CD4-positive, alpha-beta T cell (primary cell): ENCODE data around the gene KIAA1614. TPM values are rescaled to one million over a fixed set of nuclear protein-coding genes. Genes with fewer than 3 reads are reported as not detected.
A peak's percentile ranks its signal among the peaks of the same experiment; 100 is the strongest.

Source experiments
- ATAC-seq: fragments of 200-7000 bp; cut with Tn5 transposase; one replicate; pipeline ENCODE4 v1.10.0; 2022; ENCODE audit warnings: mild to moderate bottlenecking; ENCODE audit not compliant: poor library complexity
- CTCF ChIA-PET: fragments of 350-600 bp; sonication (Branson Sonifier 250); formaldehyde crosslinking; loops from one replicate; lab custom pipeline; 2021; ENCODE audit warnings: antibody characterized with exemption, inconsistent platforms; lab: Charles Lee
- POLR2A ChIA-PET: fragments of 350-600 bp; sonication (Branson Sonifier 250); formaldehyde crosslinking; loops from one replicate; lab custom pipeline; 2021; ENCODE audit warnings: antibody characterized with exemption, inconsistent platforms; lab: Charles Lee
- DNase-seq, 14 experiments: peaks; one replicate each; pipeline ENCODE4 v3.0.0-alpha.2; 2013 to 2020; ENCODE audit warnings: mixed read lengths in 2 of 14
- H3K27ac ChIP-seq, 2 donors: one replicate each; pipeline versions ENCODE4 v1.5.1 to v1.7.0; 2013; ENCODE audit warnings: low read length in 2 of 2, low read depth in 1 of 2, mild to moderate bottlenecking in 1 of 2
- H3K27me3 ChIP-seq, 2 experiments: 1 replicate in 1 of 2; 2 replicates in 1 of 2; pipeline versions ENCODE4 v1.6.1 to v1.7.0; 2013; ENCODE audit warnings: low read length in 2 of 2, control low read depth in 1 of 2, mild to moderate bottlenecking in 1 of 2, moderate library complexity in 1 of 2; ENCODE audit not compliant: insufficient read depth in 2 of 2, control insufficient read depth in 1 of 2
- H3K36me3 ChIP-seq: one replicate; pipeline ENCODE4 v1.6.1; 2013; ENCODE audit warnings: low read length, control low read depth; ENCODE audit not compliant: insufficient read depth
- H3K4me1 ChIP-seq: one replicate; pipeline ENCODE4 v1.6.1; 2013; ENCODE audit warnings: low read length, control low read depth; ENCODE audit not compliant: insufficient read depth
- H3K4me3 ChIP-seq: one replicate; pipeline ENCODE4 v1.5.1; 2013; ENCODE audit warnings: mild to moderate bottlenecking, low read length, moderate library complexity
- H3K9me3 ChIP-seq, 2 experiments: 1 replicate in 1 of 2; 2 replicates in 1 of 2; pipeline versions ENCODE4 v1.6.1 to v1.7.0; 2013; ENCODE audit warnings: low read length in 2 of 2, mild to moderate bottlenecking in 2 of 2, control low read depth in 1 of 2, moderate library complexity in 1 of 2; ENCODE audit not compliant: control insufficient read depth in 1 of 2, insufficient read depth in 1 of 2
- H3K27ac Mint-ChIP-seq: one replicate; pipeline ENCODE4 v1.8.0; 2020; ENCODE audit warnings: mixed read lengths
- H3K27me3 Mint-ChIP-seq: one replicate; pipeline ENCODE4 v1.8.0; 2021; ENCODE audit warnings: mixed read lengths
- H3K36me3 Mint-ChIP-seq: one replicate; pipeline ENCODE4 v1.8.0; 2021; ENCODE audit warnings: low read depth, mixed read lengths
- H3K4me1 Mint-ChIP-seq: one replicate; pipeline ENCODE4 v1.8.0; 2021; ENCODE audit warnings: low read depth, mixed read lengths
- H3K4me3 Mint-ChIP-seq: one replicate; pipeline ENCODE4 v1.8.0; 2020; ENCODE audit warnings: mild to moderate bottlenecking, mixed read lengths
- H3K9me3 Mint-ChIP-seq: one replicate; pipeline ENCODE4 v1.8.0; 2020; ENCODE audit warnings: mixed read lengths
- CTCF ChIP-seq: fragments of 200-600 bp; IDR thresholded peaks from one replicate; pipeline ENCODE4 v1.8.0; 2022; ENCODE audit warnings: antibody characterized with exemption, mild to moderate bottlenecking
- intact Hi-C, 2 experiments: fragments of 100-400 bp; cut with DNase I in 1 of 2; cut with micrococcal nuclease in 1 of 2; formaldehyde crosslinking; loops; one replicate each; pipeline versions ENCODE4 v1.15.1 to v1.9.0; 2023 to 2025; cut with DNase I, micrococcal nuclease
- total RNA-seq, 174 experiments: library from RNA in 2 of 174; stranded (reverse) in 2 of 174; gene quantifications; one replicate each; pipeline ENCODE4 v1.2.3 and lab custom pipeline; 2021 to 2026

The KIAA1614 gene
- total RNA-seq, 2 experiments from 2014 or later, result 0.14 to 0.20 TPM

DNA sequence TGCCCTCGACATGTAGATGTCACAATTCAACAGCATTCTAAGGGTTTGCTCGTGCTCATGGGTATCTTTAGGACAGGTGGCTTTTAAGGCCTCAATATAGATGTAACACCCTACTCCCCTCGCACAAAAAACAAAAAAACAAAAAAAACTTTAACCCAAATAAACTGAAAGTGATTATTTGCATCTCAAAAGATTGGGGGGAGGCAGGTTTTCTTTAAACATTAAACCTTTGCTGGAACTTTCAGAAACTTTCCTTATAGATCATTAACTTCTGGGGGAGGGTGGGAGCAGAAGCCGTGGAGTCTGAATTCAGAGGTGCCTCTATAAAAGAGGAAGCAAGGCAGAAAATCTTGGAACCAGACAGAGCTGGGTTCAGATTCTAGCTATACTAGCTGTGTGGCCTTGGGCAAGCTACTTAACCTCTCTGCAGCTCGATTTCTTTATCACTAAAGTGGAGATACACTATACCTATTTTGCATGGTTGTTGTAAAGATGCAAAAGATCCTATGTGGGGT is 3.2 kb upstream of the KIAA1614 start:
- Mint-ChIP-seq H3K4me1 (peaks cover 6% of the 10 kb centered on the region), H3K9me3 (no peaks in the 10 kb centered on the region), H3K27ac (no peak overlapping the region), H3K36me3 (no peaks in the 10 kb centered on the region), H3K4me3 (no peak overlapping the region), H3K27me3 (peaks cover 53% of the 10 kb centered on the region)
- ATAC-seq, result no peak
- no peak for DNase-seq
- H3K36me3 ChIP-seq, result no peaks in the 10 kb centered on the region
- ChIA-PET CTCF (no interaction called here), POLR2A (no interaction called here)
- no peak for TF ChIP-seq CTCF
- no peak overlapping the region for H3K4me3 ChIP-seq
- H3K4me1 ChIP-seq, result peaks cover 5% of the 10 kb centered on the region
- peaks cover 12 to 27% of the 10 kb centered on the region in 2 experiments for H3K27me3 ChIP-seq
- H3K27ac ChIP-seq, result no peak overlapping the region
- H3K9me3 ChIP-seq, result peaks cover 0 to 9% of the 10 kb centered on the region in 2 experiments
- intact Hi-C loops, result no loop called here

DNA sequence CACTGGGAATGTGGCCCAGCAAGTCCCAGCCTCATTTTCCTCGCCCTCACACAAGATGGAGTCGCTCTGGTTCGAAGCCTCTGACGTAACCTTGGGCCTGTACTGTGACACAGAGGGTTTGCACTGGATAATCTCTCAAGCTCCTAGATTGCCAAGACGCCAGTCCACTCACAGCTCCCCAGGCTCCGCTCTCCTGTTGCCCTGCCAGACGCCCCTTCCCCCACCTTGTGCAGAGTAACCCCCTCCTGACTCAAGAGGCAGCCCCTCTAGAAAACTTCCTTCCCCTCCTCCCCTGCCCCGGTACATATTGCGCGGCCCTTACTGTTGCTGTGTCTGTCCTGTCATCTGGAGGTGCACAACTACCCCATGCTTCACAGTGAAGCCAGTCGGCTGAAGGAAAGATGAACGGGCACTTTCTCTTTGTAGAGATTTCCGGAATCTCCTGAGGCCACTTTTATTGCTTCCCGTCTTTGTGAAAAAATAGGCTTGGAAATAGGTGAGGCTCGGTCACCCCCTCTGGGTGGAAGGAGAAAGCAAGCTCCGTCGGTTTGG is 981 bp upstream of the KIAA1614 start:
- peaks cover 0 to 6% of the 10 kb centered on the region in 2 experiments for H3K9me3 ChIP-seq
- intact Hi-C loops, result no loop called here
- ChIA-PET POLR2A (no interaction called here), CTCF (no interaction called here)
- TF ChIP-seq CTCF, result no peak
- no peak overlapping the region for H3K4me3 ChIP-seq
- Mint-ChIP-seq H3K9me3 (no peaks in the 10 kb centered on the region), H3K36me3 (no peaks in the 10 kb centered on the region), H3K4me3 (no peak overlapping the region), H3K27ac (no peak overlapping the region), H3K27me3 (peaks cover 58% of the 10 kb centered on the region), H3K4me1 (peaks cover 6% of the 10 kb centered on the region)
- H3K4me1 ChIP-seq, result peaks cover 5% of the 10 kb centered on the region
- no peak for ATAC-seq
- peaks cover 12 to 33% of the 10 kb centered on the region in 2 experiments for H3K27me3 ChIP-seq
- H3K27ac ChIP-seq, result no peak overlapping the region
- DNase-seq, result no peak
- H3K36me3 ChIP-seq, result no peaks in the 10 kb centered on the region

DNA sequence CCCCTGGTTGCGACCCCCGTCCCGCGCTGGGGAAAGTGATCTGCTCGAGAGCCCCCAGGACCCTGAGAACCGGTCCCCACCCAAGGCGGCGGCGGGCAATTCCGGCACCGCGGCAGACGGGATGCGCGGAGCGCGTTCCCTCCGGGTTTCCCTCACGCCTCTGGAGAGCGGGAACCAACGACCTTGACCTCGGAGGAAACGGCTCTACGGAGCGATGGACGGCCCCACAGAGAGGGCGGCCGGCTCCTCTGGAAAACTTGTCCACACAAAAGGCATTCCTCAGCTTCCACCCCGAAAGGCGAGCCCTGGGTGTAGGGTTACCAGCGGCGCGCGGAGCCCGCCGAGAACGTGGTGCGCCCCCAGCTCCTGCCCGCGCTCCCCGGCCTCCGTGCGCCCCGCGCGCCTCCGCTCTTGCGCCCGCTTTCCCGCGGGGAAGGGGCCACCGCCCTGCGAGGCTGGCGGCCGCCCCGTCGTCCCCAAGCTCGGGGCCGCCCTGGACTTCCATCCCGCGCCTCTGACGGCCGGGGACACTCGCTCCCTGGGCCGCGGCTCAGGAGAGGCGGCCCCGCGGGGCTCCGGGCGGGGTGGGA is 391 bp upstream of the KIAA1614 start:
- Mint-ChIP-seq H3K27me3 (peaks cover 55% of the 10 kb centered on the region), H3K36me3 (no peaks in the 10 kb centered on the region), H3K9me3 (no peaks in the 10 kb centered on the region), H3K27ac (no peak overlapping the region), H3K4me3 (no peak overlapping the region), H3K4me1 (peaks cover 6% of the 10 kb centered on the region)
- Histone ChIP-seq H3K27me3 (peaks cover 12 to 33% of the 10 kb centered on the region in 2 experiments), H3K27ac (no peak overlapping the region), H3K36me3 (no peaks in the 10 kb centered on the region), H3K4me3 (peak overlapping the region; percentile 12), H3K4me1 (peaks cover 5% of the 10 kb centered on the region), H3K9me3 (peaks cover 0 to 3% of the 10 kb centered on the region in 2 experiments)
- intact Hi-C loops, result no loop called here
- ATAC-seq (no peak), DNase-seq (no peak)
- ChIA-PET POLR2A (no interaction called here), CTCF (no interaction called here)
- no peak for TF ChIP-seq CTCF
